ENCODE measurements around the gene DDX18.

The DDX18 gene

DNA sequence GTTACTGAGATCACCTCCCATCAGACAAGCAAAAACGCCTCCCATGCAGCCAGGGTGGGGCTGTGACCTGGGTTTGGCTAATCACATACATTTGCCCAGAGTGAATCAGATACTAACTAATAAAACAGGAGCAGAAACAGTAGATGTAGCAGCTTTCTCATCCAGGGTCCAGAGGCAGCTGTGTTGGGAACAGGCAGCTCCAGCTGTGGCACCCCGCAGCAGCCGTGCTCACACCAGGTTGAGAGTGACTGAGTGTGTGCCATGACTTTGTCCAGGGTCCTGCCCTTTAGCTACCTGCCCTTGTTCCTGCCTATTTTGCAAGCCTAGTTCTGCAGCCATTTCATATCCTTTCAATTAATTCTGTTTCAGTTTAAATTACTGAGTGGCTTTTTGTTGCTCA lies 20.5 kb downstream of the DDX18 start:
- DNase-seq (ENCODE audit: low spot score): no peak

- peak; percentile 92 for DNase-seq (ENCODE audit: low spot score)
Observed at GRCh38 chr2:117835990-117836760, 21.7 kb downstream of the DDX18 start.

- no peak for DNase-seq (ENCODE audit: low spot score)
Observed at GRCh38 chr2:117845304-117845703, 30.8 kb downstream of the DDX18 start.

DNA sequence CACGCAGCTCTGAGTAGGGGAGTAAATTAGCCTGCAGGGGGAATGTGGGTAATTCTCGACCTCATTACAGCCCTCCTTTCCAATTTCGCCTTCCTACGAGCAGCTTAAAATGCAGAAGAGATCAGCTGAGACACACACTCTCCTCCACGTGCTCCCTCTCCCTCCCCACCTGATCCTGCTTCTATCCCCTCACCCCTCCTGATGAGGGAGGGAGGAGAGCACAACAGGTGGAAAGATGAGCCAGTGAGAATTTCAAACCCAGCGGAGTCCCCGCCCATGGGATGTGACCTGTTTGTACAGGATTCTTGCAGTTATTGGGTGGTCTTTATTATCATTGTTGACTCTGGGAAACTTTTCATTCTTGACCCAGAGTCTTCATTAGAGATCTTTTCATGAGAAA lies 35.5 kb downstream of the DDX18 start:
- no peak for DNase-seq (ENCODE audit: low spot score)

DNA sequence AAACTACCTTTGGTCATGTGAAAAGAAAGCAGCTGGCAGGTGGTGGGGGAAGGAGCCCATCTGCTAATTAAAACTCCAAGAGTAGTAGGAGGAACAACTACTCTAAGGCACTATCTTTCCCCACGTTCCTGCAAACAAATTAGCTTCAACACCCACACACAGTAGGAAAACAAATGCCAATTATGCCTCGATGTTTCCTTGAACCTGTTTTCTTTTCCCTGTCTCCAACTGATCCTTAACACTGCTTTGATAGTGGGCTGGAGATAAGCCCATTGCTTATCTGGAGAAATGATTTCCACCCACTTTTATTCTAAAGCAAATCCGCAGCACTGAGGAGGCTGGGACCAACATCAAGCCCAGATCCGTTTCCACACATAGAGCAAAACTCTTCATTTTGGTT lies 36.0 kb downstream of the DDX18 start:
- no peak for DNase-seq (ENCODE audit: low spot score)

DNA sequence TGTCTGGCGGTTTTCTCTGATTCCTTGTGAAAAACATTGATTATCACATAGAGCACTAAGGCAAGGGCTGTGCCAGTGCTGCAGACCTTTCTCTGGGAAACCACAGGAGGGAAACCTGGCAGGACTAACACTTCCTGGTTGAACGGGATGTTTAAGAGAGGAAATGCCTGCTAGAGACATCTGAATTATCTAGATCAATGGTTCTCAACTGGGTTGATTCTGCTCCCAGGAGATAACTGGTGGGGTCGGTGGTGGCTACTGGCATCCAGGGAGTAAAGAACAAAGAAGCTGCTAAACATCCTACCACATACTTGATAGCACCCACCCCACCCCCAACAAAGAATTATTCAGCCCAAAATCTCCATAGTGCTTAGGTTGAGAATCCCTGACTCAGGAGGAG lies 37.5 kb downstream of the DDX18 start:
- no peak for DNase-seq (ENCODE audit: low spot score)

DNA sequence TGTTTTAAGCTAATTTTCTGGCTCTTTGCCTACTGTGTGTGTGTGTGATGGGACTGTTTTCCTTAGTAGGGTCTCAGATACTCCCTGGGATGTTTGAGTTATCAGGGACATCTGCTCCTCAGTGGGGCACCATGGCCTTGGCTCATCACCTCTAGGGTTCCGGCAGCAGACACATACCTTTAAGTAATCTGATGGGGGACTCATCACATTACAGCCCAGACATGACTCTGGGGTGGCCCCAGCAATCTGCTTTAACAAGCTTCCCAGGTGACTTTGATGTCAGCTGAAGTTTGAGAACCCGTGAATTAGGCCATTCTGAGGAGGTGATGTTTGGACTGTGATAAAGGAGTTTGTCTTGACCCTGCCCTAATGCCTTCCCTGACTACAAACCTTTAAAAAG lies 38.8 kb downstream of the DDX18 start:
- no peak for DNase-seq (ENCODE audit: low spot score)

- no peak for DNase-seq (ENCODE audit: low spot score)
Observed at GRCh38 chr2:117853873-117854272, 39.4 kb downstream of the DDX18 start.

DNA sequence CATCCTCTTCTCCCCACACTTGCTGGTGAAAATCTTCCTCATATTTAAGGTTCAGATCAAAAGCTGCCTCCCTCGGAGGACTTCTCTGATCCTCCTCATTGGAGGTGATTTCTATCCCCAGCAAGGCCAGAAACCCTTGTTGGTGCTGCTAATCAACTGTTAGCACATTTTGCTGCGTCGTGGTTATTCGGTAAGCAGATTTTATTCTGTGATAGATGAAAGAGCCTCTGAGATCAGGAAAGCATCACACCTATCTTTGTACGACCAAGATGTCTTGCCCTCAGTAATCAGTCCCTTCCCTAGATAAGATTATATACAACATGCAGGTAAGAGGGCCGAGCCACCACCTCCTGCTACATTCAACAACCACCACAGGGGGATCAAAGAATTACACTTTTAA lies 40.1 kb downstream of the DDX18 start:
- no peak for DNase-seq (ENCODE audit: low spot score)

- no peak for DNase-seq (ENCODE audit: low spot score)
Observed at GRCh38 chr2:117855886-117856285, 41.4 kb downstream of the DDX18 start.

- peak; percentile 88 for DNase-seq (ENCODE audit: low spot score)
Observed at GRCh38 chr2:117856415-117857210, 42.1 kb downstream of the DDX18 start.

DNA sequence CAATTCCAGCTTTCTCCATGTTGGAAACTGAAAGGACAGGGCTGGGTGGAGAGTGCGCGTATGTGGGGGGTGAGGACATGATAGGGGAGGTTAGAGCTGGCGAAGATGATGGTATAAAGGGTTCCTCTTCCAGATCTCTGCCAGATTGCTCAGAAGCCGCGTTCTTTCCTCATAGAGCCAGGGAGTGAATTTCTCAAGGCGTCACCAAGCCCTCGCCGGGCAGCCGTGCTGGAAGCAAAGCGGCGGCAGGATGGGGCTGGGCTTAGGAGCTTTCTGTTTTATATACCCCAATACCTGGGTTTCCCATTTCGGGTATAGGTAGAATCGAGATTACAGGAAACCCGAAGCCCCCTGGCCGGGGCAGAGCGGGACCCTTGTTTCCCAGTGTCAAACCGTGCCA lies 43.8 kb downstream of the DDX18 start:
- DNase-seq (ENCODE audit: low spot score): no peak

DNA sequence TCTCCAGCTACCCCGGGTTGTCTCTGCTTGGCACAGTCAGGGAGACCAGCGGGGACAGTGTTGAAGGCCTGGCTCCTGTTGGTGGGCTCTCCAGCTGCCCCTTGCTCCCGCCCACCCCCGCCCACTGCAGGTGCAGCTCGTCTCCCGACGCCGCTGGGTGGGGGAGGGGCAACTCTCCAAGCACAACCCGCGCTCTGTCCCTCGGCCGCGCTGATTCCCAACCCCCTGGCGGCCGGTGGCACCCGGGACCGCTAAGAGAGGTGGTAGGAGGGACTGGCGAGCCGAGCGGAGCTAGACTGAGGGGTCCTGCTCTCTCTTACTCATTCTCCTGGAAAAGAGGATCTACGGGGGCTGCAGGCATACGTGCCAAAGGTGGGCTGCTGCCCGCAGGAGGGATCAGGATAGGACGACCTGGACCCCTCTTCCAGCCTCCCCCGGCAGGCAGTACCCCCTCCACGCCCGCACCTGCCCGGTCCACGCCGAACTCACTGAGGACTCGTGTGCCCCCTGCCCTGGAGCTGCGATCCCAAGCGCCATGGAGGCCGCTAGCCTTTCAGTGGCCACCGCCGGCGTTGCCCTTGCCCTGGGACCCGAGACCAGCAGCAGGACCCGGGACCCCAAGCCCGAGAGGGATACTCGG lies 44.5 kb downstream of the DDX18 start:
- DNase-seq (ENCODE audit: low spot score): no peak

- DNase-seq (ENCODE audit: low spot score): no peak
Observed at GRCh38 chr2:117859532-117859911, 45.0 kb downstream of the DDX18 start.

- no peak for DNase-seq (ENCODE audit: low spot score)
Observed at GRCh38 chr2:117859924-117860647, 45.6 kb downstream of the DDX18 start.

- no peak for DNase-seq (ENCODE audit: low spot score)
Observed at GRCh38 chr2:117862459-117862858, 48.0 kb downstream of the DDX18 start.

DNA sequence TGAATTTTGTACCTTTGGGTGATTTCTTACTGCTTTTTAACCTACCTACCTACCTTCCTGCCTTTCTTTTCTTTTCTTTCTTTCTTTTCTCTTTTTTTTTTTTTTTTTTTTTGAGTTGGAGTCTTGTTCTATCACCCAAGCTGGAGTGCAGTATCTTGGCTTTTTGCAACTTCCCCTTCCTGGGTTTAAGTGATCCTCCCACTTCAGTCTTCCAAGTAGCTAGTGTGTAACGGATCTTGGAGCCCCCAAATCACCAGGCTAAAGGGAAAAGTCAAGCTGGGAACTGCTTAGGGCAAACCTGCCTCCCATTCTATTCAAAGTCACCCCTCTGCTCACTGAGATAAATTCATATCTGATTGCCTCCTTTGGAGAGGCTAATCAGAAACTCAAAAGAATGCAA lies 61.3 kb downstream of the DDX18 start:
- DNase-seq (ENCODE audit: low spot score): no peak

- no peak for DNase-seq (ENCODE audit: low spot score)
Observed at GRCh38 chr2:117879003-117879402, 64.5 kb downstream of the DDX18 start.
